Measurements from ENCODE around the gene ADARB2. TPM values are rescaled to one million over a fixed set of nuclear protein-coding genes. Genes with fewer than 3 reads are reported as not detected.

The ADARB2 gene
- total RNA-seq, 6 experiments from 2014 or later, result not detected

DNA sequence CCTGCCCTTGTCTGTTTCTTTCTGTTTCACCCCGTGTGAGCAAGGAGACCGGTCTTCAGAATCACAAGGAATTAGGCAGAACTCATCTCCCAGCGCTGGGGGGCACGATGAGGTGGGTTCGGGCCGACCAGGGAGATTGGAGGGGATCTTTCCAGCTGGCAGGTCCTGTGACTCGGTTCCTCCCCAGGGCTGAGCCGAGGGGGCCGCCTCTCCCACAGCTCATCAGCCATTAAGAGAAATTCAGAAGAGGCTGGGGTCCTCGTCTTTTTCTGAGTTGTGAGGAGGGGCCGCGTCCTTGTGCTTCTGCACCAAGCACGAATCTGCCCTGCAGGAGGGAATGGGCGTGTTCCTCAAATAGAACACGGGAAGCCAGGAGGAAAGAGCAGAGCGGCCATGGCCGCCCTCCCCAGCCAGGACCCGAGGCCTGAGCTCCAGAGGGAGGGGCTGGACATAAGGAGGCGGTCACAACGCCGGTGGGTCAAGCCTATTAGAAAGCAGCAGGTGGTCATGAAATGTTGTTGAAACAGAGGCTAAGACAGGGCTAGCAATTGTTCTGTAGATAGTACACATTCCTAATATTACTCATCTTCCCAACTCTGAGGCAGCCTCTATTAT, 125.3 kb downstream of the ADARB2 start:
- peaks cover 2% of the 10 kb centered on the region for H3K27me3 Mint-ChIP-seq (ENCODE audit: insufficient read depth)
- no peak overlapping the region for H3K27ac Mint-ChIP-seq
- no peaks in the 10 kb centered on the region for H3K4me1 Mint-ChIP-seq (ENCODE audit: low read depth)
- H3K4me3 Mint-ChIP-seq, result no peak overlapping the region
- TF ChIP-seq, protein P1, sequence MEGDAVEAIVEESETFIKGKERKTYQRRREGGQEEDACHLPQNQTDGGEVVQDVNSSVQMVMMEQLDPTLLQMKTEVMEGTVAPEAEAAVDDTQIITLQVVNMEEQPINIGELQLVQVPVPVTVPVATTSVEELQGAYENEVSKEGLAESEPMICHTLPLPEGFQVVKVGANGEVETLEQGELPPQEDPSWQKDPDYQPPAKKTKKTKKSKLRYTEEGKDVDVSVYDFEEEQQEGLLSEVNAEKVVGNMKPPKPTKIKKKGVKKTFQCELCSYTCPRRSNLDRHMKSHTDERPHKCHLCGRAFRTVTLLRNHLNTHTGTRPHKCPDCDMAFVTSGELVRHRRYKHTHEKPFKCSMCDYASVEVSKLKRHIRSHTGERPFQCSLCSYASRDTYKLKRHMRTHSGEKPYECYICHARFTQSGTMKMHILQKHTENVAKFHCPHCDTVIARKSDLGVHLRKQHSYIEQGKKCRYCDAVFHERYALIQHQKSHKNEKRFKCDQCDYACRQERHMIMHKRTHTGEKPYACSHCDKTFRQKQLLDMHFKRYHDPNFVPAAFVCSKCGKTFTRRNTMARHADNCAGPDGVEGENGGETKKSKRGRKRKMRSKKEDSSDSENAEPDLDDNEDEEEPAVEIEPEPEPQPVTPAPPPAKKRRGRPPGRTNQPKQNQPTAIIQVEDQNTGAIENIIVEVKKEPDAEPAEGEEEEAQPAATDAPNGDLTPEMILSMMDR (IDR thresholded peaks at IDR 0.05), result no peak
- peaks cover 28% of the 10 kb centered on the region for H3K9me3 Mint-ChIP-seq
- no peak for DNase-seq
- H3K36me3 Mint-ChIP-seq (ENCODE audit: low read depth), result no peaks in the 10 kb centered on the region

DNA sequence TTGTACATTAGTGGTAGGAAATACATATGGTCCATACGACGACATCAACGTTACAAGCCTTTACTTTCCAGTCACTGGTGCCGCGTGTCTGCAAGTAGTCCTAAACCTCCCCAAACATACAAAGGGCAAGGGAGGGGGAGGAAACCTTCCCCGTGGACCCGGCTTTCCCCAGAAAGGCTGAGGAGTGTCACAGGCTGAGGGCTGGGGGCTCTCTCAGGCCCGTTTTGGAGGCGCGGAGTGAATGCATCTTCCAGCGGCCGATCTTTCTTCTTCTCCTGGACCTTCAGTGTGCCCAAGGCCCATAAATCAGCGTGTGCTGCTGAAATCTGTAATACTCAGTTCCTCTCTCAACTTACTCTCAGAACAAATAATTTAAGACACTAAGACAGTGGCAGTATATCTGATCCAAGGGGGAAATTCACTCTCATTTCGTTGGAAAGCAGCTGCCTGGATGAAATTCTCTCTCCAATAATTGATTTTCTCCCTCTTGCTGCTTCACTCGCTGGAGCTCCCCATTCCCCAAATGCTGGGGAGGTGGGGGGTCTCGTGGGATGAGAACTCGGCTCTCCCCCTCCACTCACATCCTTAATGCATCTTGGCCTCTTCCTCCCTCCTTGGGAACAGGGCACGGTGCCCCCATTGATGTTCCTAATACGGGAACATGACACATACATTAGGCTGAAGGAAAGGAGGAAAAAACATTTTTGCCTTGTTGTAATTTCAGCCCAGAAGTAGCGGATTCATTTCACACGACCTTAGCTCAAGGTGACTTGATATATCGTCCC, 126.1 kb downstream of the ADARB2 start:
- Mint-ChIP-seq H3K4me3 (no peak overlapping the region), H3K4me1 (ENCODE audit: low read depth) (no peaks in the 10 kb centered on the region), H3K9me3 (peaks cover 30% of the 10 kb centered on the region), H3K27ac (no peak overlapping the region), H3K27me3 (ENCODE audit: insufficient read depth) (peaks cover 2% of the 10 kb centered on the region), H3K36me3 (ENCODE audit: low read depth) (no peaks in the 10 kb centered on the region)
- TF ChIP-seq, protein P1 (IDR thresholded peaks at IDR 0.05), result no peak
- no peak for DNase-seq

DNA sequence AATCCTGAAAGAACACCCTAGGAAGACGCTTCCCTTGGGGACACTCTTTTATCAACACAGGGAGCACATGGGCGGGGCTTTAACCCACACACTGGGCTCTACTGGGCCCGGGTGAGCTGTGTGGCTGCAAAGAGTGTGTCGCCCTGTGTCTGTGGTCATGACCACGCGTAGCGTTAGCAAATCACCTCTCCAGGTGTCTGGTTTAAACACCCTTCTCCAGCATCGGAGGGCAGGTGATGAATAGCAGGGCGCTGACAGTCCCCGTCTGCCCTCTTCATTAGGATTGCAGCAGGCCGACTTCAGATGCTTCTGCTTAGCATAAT, 127.7 kb downstream of the ADARB2 start:
- Mint-ChIP-seq H3K36me3 (ENCODE audit: low read depth) (no peaks in the 10 kb centered on the region), H3K27me3 (ENCODE audit: insufficient read depth) (peaks cover 2% of the 10 kb centered on the region), H3K4me1 (ENCODE audit: low read depth) (no peaks in the 10 kb centered on the region), H3K9me3 (peaks cover 33% of the 10 kb centered on the region), H3K4me3 (no peak overlapping the region), H3K27ac (no peak overlapping the region)
- no peak for DNase-seq
- TF ChIP-seq, protein P1 (IDR thresholded peaks at IDR 0.05), result no peak

DNA sequence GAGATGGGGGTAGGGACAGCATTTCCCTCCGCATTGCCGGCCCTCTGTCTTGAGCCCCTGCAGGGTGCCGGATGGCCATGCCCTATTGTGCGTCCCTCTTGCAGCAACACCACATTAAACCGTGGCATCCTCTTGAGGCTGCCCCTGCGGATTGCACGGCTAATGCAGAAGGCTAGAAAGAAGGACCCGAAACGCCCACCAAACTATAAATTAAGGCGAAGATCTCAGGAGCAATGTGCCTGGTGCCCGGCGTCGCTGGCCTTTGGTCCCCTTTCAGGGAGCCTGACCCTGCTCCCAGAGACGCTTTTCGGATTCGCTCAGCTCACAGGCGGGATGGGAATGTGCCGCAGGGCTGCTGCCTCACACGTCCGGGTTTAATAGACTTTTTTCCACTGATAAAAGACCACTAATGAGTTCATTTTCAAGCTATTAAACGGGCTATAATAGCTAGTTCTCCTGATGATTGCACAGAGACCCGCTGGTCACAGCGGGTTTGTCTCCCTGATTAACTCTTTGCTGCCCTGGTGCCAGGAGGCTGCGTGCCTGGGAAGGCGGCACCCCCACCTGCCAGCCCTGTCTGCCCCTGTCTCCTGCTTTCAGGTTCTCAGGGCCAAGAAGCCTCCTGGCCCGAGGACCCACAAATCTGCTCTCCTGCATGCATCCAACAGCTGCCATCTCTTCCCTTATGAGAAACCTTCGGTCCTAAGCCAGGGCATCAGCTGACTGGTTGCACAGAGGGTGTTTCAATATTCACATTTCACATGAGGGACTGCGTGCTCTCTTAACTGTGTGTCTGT, 128.3 kb downstream of the ADARB2 start:
- TF ChIP-seq, protein P1 (IDR thresholded peaks at IDR 0.05), result no peak
- Mint-ChIP-seq H3K27me3 (ENCODE audit: insufficient read depth) (peaks cover 2% of the 10 kb centered on the region; the same call in 1 of the 2 replicates), H3K36me3 (ENCODE audit: low read depth) (no peaks in the 10 kb centered on the region), H3K4me3 (no peak overlapping the region), H3K9me3 (peaks cover 37% of the 10 kb centered on the region), H3K4me1 (ENCODE audit: low read depth) (no peaks in the 10 kb centered on the region), H3K27ac (no peak overlapping the region)
- no peak for DNase-seq

DNA sequence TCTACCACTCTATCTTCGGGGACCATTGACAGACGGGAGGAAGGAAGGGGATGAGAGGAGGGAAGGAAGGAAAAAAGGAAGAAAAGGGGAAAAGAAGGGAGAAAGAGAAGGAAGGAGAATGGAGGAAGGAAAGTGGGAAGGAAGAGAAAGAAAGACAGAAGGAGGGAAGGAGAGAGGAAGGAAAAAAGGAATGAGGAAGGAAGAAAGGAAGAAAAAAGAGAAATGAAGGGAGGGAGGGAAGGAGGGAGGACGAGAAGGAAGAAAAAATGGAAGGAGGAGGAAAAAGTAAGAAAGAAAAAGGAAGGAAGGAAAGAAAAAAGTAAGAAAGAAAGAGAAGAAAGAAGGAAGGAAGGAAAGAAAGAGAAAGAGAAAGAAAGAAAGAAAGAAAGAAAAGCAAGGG, 128.9 kb downstream of the ADARB2 start:
- TF ChIP-seq, protein P1 (IDR thresholded peaks at IDR 0.05), result no peak
- H3K27me3 Mint-ChIP-seq (ENCODE audit: insufficient read depth), result peaks cover 3% of the 10 kb centered on the region; the same call in 1 of the 2 replicates
- DNase-seq, result no peak
- H3K4me3 Mint-ChIP-seq, result no peak overlapping the region
- H3K36me3 Mint-ChIP-seq (ENCODE audit: low read depth), result no peaks in the 10 kb centered on the region
- no peak overlapping the region for H3K27ac Mint-ChIP-seq
- no peaks in the 10 kb centered on the region for H3K4me1 Mint-ChIP-seq (ENCODE audit: low read depth)
- H3K9me3 Mint-ChIP-seq, result peaks cover 38% of the 10 kb centered on the region

Data from HFFc6 (cell line).